GM21529 (cell line): Measurements from ENCODE around the gene LSP1.

Source experiments
- ATAC-seq: cut with Tn5 transposase; IDR thresholded peaks from one replicate; pipeline ENCODE4 v1.9.1; 2021; ENCODE audit not compliant: unreplicated experiment

LSP1 gene

GRCh38 chr11:1913271-1914060 is 60.6 kb downstream of the LSP1 start:
- no peak for ATAC-seq

- no peak for ATAC-seq
These were observed 62.9 kb downstream of the LSP1 start for GRCh38 chr11:1915795-1916131.

GRCh38 chr11:1916132-1916985 is 63.5 kb downstream of the LSP1 start:
- ATAC-seq = no peak

- no peak for ATAC-seq
These were observed 64.2 kb downstream of the LSP1 start for GRCh38 chr11:1916986-1917522.

GRCh38 chr11:1917523-1918435 is 64.9 kb downstream of the LSP1 start:
- ATAC-seq = no peak

GRCh38 chr11:1918436-1919315 is 65.8 kb downstream of the LSP1 start:
- no peak for ATAC-seq

- no peak for ATAC-seq
These were observed 66.7 kb downstream of the LSP1 start, which contains the start of gene TNNT3 for GRCh38 chr11:1919391-1920127. Gene TNNT3 (plus strand): TSS chr11:1919703. CDS start chr11:1922875, 3,172 bp downstream.

- no peak for ATAC-seq
These were observed 67.4 kb downstream of the LSP1 start for GRCh38 chr11:1920128-1920908.

GRCh38 chr11:1920909-1921573 is 68.2 kb downstream of the LSP1 start:
- ATAC-seq = no peak

GRCh38 chr11:1921574-1922141 is 68.8 kb downstream of the LSP1 start:
- no peak for ATAC-seq

- ATAC-seq = no peak
These were observed 69.7 kb downstream of the LSP1 start for GRCh38 chr11:1922481-1923081.

- ATAC-seq = no peak
These were observed 70.5 kb downstream of the LSP1 start for GRCh38 chr11:1923201-1923956.

- no peak for ATAC-seq
These were observed 71.3 kb downstream of the LSP1 start for GRCh38 chr11:1924181-1924580.

GRCh38 chr11:1924646-1925372 is 71.9 kb downstream of the LSP1 start:
- ATAC-seq = no peak

- ATAC-seq = no peak
These were observed 72.7 kb downstream of the LSP1 start for GRCh38 chr11:1925373-1926155.
